Gastrocnemius medialis (tissue), 4 donors: ENCODE measurements around the gene MYBL2.

Experiments
- POLR2A ChIP-seq, 2 donors: fragments of 450-650 bp; IDR thresholded peaks; one replicate each; pipeline ENCODE4 v1.6.1; 2017; ENCODE audit warnings: antibody characterized with exemption in 2 of 2, mild to moderate bottlenecking in 2 of 2, moderate library complexity in 2 of 2
- TF ChIP-seq, protein P1 (sequence below), 5 experiments: fragments of 450-650 bp in 3 of 5; fragments of 200-600 bp in 2 of 5; sonication (generic) in 2 of 5; IDR thresholded peaks in 4 of 5; conservative IDR thresholded peaks in 1 of 5; 1 replicate in 4 of 5; 2 replicates in 1 of 5; pipeline ENCODE4 v1.5.1; 2016 to 2019; ENCODE audit warnings: antibody characterized with exemption in 5 of 5, mild to moderate bottlenecking in 3 of 5, moderate library complexity in 3 of 5

DNA sequence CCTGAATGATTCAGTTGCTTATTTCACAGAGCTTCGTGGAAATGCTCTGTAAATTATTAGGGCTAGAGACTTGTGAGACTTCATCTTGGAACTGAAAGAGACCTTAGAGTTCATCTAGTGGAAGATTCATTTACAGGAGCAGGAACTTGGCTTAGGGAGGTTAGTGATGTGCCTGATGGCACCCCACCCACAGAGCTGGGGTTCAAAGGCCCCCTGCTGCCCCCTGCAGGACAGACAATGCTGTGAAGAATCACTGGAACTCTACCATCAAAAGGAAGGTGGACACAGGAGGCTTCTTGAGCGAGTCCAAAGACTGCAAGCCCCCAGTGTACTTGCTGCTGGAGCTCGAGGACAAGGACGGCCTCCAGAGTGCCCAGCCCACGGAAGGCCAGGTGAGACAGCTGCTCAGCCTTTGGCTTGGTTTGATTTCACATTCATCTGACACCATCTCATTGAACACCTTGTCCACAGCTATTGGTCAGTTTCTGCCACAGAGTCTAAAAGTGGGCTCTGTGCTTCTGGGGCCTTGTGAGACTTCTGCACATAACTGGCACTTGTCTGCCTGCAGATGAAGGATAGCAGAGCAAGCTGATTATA, 25.1 kb downstream of the MYBL2 start:
- TF ChIP-seq, protein P1, sequence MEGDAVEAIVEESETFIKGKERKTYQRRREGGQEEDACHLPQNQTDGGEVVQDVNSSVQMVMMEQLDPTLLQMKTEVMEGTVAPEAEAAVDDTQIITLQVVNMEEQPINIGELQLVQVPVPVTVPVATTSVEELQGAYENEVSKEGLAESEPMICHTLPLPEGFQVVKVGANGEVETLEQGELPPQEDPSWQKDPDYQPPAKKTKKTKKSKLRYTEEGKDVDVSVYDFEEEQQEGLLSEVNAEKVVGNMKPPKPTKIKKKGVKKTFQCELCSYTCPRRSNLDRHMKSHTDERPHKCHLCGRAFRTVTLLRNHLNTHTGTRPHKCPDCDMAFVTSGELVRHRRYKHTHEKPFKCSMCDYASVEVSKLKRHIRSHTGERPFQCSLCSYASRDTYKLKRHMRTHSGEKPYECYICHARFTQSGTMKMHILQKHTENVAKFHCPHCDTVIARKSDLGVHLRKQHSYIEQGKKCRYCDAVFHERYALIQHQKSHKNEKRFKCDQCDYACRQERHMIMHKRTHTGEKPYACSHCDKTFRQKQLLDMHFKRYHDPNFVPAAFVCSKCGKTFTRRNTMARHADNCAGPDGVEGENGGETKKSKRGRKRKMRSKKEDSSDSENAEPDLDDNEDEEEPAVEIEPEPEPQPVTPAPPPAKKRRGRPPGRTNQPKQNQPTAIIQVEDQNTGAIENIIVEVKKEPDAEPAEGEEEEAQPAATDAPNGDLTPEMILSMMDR (IDR thresholded peaks at IDR 0.05 in 4 of 5, conservative IDR thresholded peaks at IDR 0.05 in 1 of 5) = peak in 1 of 5 experiments; percentile 19
- TF ChIP-seq POLR2A (IDR thresholded peaks at IDR 0.05) = no peak
